GM21529 (cell line): ENCODE measurements around the gene MPL.

Experiments
- ATAC-seq: cut with Tn5 transposase; IDR thresholded peaks from one replicate; pipeline ENCODE4 v1.9.1; 2021; ENCODE audit not compliant: unreplicated experiment

Gene MPL

DNA sequence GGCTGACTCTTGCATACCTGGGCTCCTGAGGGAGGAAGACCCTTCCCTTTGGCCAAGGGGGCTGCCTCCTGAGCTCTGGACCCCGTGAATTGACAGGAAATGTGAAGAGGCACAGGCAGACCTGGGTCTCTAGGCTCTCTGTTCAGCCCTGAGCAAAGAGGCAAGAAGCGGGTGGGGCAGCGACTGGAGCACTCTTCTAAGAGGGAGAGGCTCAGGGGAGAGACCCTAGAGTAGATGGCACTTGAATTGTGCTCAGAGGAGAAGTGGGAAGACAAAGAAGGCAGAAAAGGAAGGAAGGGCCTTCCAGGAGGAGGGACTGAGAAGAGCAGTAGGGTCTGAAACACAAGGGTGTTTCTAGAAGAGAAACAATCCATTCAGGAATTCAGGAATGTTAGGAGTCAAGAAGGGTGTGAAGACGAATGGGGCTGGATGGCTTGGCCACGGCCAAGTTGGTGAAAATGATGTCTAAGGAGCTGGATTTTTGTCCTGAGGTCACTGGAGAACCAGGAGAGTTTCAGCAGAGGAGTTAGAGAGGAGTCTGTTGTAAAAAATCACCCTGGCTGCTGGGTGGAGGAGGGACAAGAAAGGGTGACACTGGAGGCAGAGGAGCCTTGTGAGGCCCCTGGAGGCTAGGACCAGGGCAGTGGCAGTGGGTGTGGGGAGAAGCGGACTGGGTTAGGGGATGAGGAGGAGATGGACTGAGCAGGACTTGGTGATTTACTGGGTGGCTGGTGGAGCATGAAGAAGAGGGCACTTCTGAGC lies 31.5 kb upstream of the MPL start:
- no peak for ATAC-seq

DNA sequence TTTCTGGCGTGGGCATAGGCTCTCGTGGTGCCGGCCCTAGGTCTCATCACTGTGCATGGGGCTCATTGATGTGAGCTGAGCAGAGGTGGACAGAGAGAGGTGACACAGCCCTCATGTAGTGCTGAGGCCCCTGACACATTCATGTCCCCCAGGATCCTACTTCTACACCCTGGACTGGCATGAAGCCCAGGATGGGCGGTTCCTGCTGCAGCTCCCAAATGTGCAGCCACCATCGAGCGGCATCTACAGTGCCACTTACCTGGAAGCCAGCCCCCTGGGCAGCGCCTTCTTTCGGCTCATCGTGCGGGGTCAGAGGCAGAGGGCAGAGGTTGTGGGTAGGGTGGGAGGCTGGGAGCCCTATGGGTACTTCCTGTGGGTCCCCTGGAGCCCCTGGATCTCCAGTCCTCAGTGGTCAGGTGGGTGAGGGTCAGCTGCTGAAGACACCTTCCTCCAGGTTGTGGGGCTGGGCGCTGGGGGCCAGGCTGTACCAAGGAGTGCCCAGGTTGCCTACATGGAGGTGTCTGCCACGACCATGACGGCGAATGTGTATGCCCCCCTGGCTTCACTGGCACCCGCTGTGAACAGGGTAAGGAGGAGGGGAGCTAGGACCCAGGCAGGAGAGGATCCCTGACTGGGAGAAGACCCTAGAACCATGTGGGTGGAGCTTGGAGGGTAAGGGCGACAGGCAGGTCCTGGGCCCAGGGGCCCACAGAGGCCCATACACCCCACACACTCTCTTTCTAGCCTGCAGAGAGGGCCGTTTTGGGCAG lies 30.7 kb upstream of the MPL start:
- ATAC-seq, result no peak

DNA sequence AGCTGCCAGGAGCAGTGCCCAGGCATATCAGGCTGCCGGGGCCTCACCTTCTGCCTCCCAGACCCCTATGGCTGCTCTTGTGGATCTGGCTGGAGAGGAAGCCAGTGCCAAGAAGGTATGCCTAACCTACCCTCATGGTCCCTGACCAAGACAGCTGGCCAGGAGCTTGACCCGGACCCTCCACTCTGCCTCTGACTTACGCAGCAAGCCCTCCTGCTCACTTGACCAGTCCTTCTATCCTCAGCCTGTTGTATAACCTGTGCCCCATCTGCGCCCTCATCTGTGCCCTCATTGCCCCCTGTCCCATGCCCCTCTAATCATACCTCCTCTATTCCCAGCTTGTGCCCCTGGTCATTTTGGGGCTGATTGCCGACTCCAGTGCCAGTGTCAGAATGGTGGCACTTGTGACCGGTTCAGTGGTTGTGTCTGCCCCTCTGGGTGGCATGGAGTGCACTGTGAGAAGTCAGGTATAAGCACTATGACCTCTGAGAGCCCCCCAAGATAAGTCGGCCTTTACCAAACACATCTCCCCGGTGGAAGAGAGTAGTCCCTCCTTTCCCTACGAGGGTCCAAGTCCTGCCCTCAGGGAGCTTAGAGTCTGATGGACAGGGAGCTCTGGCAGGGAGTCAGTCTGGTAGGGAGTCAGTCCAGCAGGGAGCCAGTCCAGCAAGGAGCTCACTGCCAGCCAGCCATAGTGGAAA lies 30.0 kb upstream of the MPL start:
- no peak for ATAC-seq

DNA sequence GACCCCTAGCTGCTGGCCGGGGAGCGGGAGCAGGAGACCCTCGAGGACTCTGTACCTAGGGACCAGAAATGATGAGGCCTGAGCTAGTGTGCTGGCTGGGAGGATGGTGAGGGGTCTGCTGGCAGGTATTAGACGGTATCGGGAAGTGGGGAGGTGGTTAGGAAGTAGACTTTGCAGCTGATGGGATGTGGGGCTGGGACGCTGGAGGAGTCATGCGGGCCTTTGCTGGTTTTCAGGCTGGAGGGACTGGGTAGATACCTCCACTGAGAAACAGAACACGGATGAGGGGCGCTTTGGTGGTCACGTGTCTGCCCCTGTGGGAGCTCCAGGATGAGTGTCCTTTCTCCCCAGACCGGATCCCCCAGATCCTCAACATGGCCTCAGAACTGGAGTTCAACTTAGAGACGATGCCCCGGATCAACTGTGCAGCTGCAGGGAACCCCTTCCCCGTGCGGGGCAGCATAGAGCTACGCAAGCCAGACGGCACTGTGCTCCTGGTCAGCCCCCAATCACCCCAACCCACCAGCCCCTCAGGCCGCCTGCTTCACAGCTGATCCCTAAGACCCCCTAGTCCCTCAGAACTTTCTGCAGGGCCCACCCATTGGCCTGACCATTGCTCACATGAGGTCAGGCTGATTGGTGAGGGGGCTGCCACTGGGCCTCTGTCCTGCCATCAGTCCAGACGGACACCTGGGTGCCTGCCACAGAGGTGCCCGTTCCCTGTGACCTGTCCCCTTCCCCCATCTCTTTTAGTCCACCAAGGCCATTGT lies 28.8 kb upstream of the MPL start:
- ATAC-seq, result no peak

DNA sequence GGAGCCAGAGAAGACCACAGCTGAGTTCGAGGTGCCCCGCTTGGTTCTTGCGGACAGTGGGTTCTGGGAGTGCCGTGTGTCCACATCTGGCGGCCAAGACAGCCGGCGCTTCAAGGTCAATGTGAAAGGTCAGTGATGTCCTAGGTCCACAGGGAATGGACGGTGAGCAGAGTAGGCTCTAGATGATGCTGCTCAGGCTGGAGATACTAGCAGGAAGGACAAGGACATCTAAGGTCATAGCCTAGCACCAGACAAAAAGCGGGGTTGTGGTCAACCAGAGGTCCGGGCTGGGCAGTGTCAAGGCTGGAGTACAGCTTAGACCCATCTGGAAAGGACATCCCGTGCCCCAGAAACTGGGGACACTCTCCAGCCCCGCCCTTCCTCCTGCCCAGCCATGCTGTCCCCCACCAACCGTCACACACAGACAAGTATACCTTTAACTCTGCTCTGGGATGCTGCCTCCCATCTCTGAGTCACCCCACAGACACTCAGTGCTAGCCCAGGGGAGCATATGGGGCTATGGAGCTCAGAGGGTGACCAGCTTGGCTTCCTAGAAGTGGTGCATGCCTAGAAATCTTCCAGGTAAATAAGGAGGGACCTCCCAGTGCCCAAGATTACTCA lies 28.1 kb upstream of the MPL start:
- ATAC-seq, result no peak

DNA sequence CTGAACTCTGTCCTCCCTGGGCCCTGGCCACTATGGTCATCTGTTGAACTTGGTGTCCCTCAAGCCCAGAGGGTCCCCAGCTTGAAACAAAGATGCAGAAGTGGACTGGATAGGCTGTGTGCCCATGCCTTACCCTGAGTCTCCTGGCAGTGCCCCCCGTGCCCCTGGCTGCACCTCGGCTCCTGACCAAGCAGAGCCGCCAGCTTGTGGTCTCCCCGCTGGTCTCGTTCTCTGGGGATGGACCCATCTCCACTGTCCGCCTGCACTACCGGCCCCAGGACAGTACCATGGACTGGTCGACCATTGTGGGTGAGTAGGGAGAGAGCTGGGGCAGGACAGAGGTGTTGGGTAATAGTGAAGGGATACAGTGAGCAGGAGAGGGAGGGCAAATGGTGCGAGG lies 26.1 kb upstream of the MPL start:
- ATAC-seq, result no peak

DNA sequence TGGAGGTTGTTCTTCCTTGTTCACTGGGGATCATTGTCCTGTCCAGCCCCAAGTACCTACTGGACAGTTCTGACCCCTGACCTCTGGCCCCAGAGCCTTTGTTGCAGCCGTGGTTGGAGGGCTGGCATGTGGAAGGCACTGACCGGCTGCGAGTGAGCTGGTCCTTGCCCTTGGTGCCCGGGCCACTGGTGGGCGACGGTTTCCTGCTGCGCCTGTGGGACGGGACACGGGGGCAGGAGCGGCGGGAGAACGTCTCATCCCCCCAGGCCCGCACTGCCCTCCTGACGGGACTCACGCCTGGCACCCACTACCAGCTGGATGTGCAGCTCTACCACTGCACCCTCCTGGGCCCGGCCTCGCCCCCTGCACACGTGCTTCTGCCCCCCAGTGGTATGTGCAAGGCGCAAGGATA lies 25.4 kb upstream of the MPL start:
- no peak for ATAC-seq

DNA sequence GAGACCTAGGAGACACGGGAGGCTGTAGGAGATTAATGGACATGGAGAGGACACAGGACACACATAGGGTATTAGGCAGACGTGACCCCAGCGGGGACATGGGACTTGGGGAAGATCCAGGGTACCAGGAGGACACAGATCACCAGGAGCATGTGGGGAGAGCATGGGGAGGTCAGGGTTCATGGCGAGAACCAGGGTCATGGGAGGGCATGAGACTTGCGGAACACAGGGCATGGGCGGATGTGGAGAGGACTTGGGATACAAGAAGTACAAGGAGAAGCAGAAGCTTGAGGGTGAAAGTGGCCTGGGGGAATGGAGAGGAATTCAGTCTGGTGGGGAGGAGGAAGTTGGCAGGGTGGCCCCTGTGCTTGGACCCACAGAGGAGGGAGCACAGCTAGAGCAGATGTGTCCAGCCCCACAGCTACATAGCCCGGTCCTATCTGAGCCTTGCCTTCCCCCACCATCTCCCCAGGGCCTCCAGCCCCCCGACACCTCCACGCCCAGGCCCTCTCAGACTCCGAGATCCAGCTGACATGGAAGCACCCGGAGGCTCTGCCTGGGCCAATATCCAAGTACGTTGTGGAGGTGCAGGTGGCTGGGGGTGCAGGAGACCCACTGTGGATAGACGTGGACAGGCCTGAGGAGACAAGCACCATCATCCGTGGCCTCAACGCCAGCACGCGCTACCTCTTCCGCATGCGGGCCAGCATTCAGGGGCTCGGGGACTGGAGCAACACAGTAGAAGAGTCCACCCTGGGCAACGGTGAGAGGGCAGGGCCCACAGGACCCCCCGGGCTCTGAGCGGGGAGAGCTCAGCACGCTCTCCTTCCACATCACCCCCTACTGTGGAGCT lies 24.7 kb upstream of the MPL start:
- ATAC-seq, result no peak

DNA sequence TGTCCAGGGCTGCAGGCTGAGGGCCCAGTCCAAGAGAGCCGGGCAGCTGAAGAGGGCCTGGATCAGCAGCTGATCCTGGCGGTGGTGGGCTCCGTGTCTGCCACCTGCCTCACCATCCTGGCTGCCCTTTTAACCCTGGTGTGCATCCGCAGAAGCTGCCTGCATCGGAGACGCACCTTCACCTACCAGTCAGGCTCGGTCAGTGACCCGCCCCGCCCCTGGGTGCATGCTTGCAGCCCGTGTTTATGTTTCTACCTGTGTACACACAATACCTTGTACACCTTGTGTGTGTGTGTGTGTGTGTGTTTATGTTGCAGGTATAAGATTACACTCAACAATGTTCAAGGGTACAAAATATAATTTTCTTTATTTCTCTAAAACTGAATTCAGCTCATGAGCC lies 23.8 kb upstream of the MPL start:
- ATAC-seq, result no peak

DNA sequence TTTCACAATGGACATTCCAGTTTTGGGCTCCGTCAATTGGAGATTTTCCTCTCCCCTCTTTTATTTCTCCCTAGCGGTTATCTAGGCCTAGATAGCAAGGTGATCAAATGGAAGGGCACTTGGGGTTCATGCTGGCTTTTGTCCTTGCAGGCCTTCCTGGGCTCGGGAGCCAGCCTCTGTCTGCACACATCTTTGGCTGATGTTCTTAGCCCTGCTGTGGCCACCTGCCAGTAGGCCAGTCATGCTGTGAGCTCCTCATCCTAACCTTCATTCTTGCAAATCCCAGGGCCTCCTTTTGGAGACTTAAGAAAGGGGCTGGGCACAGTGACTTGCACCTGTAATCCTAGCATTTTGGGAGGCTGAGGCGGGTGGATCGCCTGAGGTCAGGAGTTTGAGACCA lies 23.4 kb upstream of the MPL start:
- ATAC-seq, result no peak

DNA sequence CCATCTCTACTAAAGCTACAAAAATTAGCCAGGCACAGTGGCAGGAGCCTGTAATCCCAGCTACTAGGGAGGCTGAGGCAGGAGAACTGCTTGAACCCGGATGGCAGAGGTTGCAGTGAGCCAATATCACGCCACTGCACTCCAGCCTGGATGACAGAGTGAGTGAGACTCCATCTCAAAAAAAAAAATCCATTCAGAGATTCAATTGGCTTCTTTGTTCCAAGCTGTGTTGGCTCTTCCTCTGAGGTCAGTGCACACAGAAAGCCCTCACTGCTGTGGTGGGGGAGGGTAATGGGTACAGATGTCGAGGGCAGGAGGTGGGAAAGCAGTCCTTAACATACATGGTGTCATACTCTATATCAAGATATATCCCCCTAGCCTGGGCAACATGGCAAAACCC lies 22.1 kb upstream of the MPL start:
- no peak for ATAC-seq

DNA sequence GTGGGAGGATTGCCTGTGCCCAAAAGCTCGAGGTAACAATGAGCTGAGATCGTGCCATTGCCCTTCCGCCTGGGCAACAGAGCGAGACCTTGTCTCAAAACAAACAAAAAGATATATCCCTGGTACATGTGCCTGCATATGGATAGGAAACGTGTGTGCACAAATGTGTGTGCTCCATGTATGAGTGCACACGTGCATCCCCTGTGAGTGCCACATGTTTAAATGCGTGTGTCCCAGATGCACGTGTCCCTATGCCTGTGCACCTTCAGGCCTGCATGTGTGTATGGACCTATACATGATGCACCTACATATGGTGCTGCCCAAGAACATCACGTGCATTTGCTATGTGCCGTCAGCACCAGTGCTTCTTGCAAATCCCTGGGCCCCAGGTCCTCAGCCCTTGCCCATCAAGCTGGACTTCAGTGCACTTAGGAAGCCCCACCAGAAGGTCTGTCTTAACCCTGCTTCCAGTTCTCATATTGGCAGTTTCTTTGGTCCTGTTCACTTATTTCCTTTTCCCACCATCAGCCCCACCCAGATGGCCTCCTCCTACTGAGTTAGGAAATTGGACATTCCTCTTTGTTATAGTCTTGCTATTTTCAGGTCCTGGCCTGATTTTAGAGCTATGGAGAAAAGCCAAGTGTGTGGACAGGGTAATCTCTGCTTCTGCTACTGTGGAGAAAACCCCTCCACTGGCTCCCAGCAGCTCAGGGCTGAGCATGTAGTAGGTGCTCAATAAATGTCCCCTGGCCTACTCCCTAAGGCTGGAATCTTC lies 21.5 kb upstream of the MPL start:
- no peak for ATAC-seq

DNA sequence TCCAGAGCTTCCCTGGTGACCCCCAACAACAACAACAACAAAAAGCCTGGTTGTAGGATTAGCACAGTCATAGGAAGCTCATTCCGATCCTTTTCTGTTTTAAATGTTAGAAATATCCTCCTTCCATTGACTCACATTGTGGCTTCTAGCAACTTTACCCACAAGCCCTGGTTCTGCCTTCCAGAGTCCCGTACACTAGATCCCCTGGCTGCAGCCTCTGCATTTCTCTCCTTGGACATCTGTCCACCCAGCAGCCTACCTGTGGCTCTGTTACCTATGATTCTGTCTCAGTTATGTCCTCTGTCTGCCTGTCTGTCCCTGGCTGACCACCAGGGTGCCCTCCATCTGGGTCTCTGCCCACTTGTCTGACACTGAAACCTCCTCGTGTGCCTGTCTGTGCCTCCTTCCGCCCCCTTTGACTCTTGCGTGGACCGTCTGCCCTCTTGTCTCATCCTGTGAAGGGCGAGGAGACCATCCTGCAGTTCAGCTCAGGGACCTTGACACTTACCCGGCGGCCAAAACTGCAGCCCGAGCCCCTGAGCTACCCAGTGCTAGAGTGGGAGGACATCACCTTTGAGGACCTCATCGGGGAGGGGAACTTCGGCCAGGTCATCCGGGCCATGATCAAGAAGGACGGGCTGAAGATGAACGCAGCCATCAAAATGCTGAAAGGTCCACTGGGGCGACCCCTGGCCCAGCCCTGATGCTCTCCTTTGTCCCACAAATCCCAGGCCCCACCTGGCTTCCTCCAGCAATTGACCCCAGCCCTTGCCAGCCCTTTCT lies 20.7 kb upstream of the MPL start:
- no peak for ATAC-seq

DNA sequence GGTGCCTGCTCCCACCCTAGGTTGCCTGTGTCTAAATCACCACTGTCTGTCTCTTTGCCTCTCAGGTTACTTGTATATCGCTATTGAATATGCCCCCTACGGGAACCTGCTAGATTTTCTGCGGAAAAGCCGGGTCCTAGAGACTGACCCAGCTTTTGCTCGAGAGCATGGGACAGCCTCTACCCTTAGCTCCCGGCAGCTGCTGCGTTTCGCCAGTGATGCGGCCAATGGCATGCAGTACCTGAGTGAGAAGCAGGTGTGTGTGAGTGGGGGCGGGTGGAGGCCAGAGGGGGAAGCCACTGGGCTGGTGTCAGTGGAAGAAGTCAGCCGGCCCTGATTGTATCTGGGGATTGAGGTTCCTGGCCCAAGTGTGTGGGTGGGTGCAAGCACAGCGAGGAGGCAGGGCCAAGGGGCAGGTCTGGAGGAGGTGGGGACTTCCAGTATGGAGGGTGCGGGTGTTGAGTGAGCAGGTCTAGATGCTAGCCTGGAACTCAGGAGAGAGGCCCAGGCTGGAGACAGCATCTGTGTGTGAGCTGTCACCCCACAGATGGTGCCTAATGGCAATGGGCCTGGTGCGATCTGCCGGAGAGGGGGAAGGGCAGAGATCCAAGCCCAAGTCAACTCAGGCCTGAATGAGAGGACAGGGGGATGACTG lies 19.7 kb upstream of the MPL start:
- no peak for ATAC-seq

DNA sequence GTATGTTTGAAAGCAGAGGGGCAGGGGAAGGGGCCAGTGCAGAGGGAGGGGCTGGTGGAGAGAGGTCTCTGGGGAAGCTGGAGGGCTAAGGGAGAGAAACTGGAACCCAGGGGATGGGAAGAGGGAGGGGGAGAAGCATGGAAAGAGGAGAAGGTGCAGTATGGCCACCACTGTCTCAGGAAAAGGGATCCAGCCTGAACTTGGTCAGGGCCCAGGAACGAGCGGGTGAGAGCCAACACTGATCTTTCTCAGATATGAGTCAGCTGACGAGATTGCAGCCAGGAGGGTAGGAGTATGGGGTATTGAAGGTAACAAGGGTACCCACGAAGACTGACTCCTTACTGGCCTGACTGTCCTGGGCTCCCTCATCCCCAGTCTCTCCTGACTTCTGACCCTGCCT lies 18.8 kb upstream of the MPL start:
- ATAC-seq, result no peak

DNA sequence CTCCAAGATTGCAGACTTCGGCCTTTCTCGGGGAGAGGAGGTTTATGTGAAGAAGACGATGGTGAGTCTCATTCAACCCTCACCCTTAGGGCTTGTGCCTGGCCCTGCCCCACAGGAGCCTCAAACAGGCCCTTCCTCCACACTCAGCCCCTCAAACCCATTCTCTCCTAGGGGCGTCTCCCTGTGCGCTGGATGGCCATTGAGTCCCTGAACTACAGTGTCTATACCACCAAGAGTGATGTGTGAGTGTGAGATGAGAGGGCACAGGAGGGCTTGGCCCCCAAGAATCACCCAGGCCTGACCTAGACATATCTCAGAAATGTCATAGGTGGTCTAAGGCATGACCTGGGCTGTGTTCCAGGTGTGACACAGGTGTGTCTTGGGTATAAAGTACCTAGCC lies 18.3 kb upstream of the MPL start:
- no peak for ATAC-seq

DNA sequence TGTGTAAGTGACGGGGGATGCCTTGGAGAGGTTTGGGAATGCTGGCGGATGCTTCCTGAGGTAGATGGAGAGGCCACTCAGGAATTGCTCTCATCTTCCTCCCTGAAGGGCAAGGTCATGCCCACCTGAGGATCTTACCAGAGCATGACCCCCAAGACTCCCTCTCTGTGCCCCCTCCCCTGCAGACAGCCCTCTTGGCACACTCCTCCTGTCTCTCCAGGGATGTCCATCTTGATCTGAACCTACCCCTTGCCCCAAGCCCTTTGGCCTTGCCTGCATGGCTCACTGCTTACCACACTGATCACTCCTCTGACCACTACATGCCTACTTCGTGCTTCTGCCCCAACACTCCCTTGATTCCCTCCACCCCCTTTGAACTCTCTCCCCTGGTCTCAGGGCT lies 17.9 kb upstream of the MPL start:
- no peak for ATAC-seq

DNA sequence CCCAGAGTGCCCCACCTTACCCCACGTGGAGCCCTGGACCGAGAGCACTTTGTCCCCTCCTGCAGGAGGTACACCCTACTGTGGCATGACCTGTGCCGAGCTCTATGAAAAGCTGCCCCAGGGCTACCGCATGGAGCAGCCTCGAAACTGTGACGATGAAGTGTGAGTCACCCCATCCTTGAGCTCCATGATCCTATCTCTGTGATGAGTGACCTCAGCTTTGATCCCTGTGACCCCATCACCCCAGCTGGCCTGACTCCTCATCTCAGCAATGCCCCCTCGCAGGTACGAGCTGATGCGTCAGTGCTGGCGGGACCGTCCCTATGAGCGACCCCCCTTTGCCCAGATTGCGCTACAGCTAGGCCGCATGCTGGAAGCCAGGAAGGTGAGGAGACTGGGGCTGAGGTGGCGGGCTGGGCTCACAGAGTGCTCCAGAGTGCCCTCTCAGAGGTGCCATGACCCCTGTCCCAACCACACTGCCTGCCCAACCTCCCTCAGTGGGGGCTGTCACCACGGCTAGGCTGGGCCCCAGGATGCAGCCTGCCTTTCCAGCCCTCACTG lies 16.2 kb upstream of the MPL start:
- ATAC-seq, result no peak
